K562 (cell line): ENCODE measurements around the gene NIPAL1. TPM values are rescaled to one million over a fixed set of nuclear protein-coding genes. Genes with fewer than 3 reads are reported as not detected.

Source experiments
- CHD7 ChIP-seq: fragments of 200-600 bp; sonication (generic); IDR thresholded peaks from one replicate; pipeline ENCODE4 v1.6.1; 2012; ENCODE audit warnings: mild to moderate bottlenecking, low read depth, low read length, inconsistent platforms
- polyA plus RNA-seq, 8 experiments: library from polyadenylated mRNA; depleted of rRNA in 4 of 8; stranded (reverse) in 5 of 8; unstranded in 3 of 8; fragments of >200 nt; fragmentation: Nextera tagmentation in 2 of 8; fragmentation: Illumina TruSeq in 1 of 8; extraction: Ambion mirVana in 2 of 8; extraction: Trizol in 1 of 8; gene quantifications; 2 replicates each; pipeline versions ENCODE4 v1.2.1 to v1.2.3, GENCODE V29; 2011 to 2014; ENCODE audit warnings: inconsistent platforms in 1 of 8, missing spikeins in 1 of 8
- total RNA-seq, 7 experiments: library from RNA; depleted of rRNA in 6 of 7; stranded (reverse); fragments of >200 nt in 6 of 7; fragmentation: Illumina TruSeq in 2 of 7; extraction: Trizol in 2 of 7; gene quantifications; 2 replicates each; pipeline versions ENCODE4 v1.2.1 to v1.2.3, GENCODE V29; 2011 to 2021; ENCODE audit warnings: low replicate concordance in 1 of 7

Gene NIPAL1
- total and polyA plus RNA-seq, 9 of the 15 experiments (the other 6 are each of a cell fraction or from before 2014, with no cell fraction given): 0.03 to 0.43 (median 0.25) TPM

- no peak for TF ChIP-seq CHD7
These were observed 12.1 kb downstream of the NIPAL1 start (continued) for GRCh38 chr4:48028696-48029095.
